Peyer's patch (tissue), 4 donors: ENCODE data around the gene TBC1D25.

Experiments used
- POLR2A ChIP-seq, 2 donors: fragments of 450-650 bp; IDR thresholded peaks; one replicate each; pipeline ENCODE4 v1.5.1; 2017; ENCODE audit warnings: antibody characterized with exemption in 2 of 2, mild to moderate bottlenecking in 2 of 2, moderate library complexity in 2 of 2
- TF ChIP-seq, protein P1 (sequence below), 6 experiments: fragments of 450-650 bp in 4 of 6; fragments of 200-600 bp in 2 of 6; sonication (generic) in 1 of 6; IDR thresholded peaks; one replicate each; pipeline ENCODE4 v1.5.1; 2017 to 2019; ENCODE audit warnings: antibody characterized with exemption in 6 of 6, mild to moderate bottlenecking in 3 of 6, moderate library complexity in 1 of 6

DNA sequence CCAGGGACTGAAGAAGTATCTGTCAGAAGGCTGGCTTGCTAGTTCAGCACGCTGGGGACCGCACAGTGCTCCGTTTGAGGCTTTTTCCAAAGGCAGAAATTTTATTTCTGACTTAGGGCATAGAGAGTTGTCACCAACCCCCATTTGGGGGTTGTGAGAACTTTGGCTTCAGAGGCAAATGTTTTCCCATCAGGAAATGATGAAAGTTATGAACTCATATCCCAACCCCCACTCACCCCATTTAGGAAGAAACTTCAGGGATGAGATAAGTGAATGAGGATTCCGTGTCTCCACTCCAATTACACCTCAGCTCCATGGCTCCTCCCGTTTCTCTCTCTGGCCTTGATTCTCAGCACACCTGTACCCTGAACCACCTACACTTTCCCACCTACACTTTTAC lies 53.5 kb downstream of the TBC1D25 start:
- no peak for TF ChIP-seq POLR2A (IDR thresholded peaks at IDR 0.05)
- TF ChIP-seq, protein P1, sequence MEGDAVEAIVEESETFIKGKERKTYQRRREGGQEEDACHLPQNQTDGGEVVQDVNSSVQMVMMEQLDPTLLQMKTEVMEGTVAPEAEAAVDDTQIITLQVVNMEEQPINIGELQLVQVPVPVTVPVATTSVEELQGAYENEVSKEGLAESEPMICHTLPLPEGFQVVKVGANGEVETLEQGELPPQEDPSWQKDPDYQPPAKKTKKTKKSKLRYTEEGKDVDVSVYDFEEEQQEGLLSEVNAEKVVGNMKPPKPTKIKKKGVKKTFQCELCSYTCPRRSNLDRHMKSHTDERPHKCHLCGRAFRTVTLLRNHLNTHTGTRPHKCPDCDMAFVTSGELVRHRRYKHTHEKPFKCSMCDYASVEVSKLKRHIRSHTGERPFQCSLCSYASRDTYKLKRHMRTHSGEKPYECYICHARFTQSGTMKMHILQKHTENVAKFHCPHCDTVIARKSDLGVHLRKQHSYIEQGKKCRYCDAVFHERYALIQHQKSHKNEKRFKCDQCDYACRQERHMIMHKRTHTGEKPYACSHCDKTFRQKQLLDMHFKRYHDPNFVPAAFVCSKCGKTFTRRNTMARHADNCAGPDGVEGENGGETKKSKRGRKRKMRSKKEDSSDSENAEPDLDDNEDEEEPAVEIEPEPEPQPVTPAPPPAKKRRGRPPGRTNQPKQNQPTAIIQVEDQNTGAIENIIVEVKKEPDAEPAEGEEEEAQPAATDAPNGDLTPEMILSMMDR (IDR thresholded peaks at IDR 0.05) = no peak
